Lung (tissue), 12 donors: ENCODE measurements around the gene MPHOSPH9. TPM values are rescaled to one million over a fixed set of nuclear protein-coding genes. Genes with fewer than 3 reads are reported as not detected.

Experiments used
- ATAC-seq: fragments of 200-7000 bp; cut with Tn5 transposase; one replicate; pipeline ENCODE4 v1.9.1; 2020; ENCODE audit warnings: moderate number of reproducible peaks; ENCODE audit not compliant: insufficient read depth, low FRiP score
- DNase-seq, 3 donors: peaks; one replicate each; pipeline ENCODE4 v3.0.0-alpha.2; 2013 to 2017
- H3K27ac ChIP-seq, 2 donors: one replicate each; pipeline ENCODE4 v1.5.1; 2013; ENCODE audit warnings: mild to moderate bottlenecking in 2 of 2, moderate library complexity in 2 of 2, control low read depth in 1 of 2, inconsistent platforms in 1 of 2, low read depth in 1 of 2, low read length in 1 of 2
- H3K27me3 ChIP-seq, 3 donors: one replicate each; pipeline ENCODE4 v1.5.1; 2013; ENCODE audit warnings: low read length in 2 of 3; ENCODE audit not compliant: control insufficient read depth in 3 of 3, insufficient read depth in 3 of 3
- H3K36me3 ChIP-seq, 4 donors: one replicate each; pipeline ENCODE4 v1.5.1; 2013; ENCODE audit warnings: low read length in 4 of 4, mild to moderate bottlenecking in 1 of 4, moderate library complexity in 1 of 4; ENCODE audit not compliant: control insufficient read depth in 4 of 4, insufficient read depth in 4 of 4
- H3K4me1 ChIP-seq, 5 donors: one replicate each; pipeline ENCODE4 v1.5.1; 2013; ENCODE audit warnings: low read length in 5 of 5, mild to moderate bottlenecking in 2 of 5, moderate library complexity in 1 of 5; ENCODE audit not compliant: control insufficient read depth in 5 of 5, insufficient read depth in 5 of 5
- H3K4me3 ChIP-seq: one replicate; pipeline ENCODE4 v1.5.1; 2013; ENCODE audit warnings: mild to moderate bottlenecking, control low read depth, moderate library complexity
- H3K9ac ChIP-seq, 2 donors: one replicate each; pipeline ENCODE4 v1.5.1; 2013; ENCODE audit warnings: low read length in 2 of 2, control low read depth in 1 of 2; ENCODE audit not compliant: insufficient read depth in 1 of 2
- H3K9me3 ChIP-seq, 4 donors: one replicate each; pipeline ENCODE4 v1.5.1; 2013; ENCODE audit warnings: low read length in 3 of 4, mild to moderate bottlenecking in 1 of 4, moderate library complexity in 1 of 4; ENCODE audit not compliant: control insufficient read depth in 4 of 4, insufficient read depth in 3 of 4
- WGBS, 2 donors: extraction: QIAGEN DNeasy Blood & Tissue Kit; methylation state at CpG; one replicate each; pipeline ENCODE4 v1.1.7; 2013; 5-methylcytosine and 5-hydroxymethylcytosine counted together
- polyA plus RNA-seq, 2 donors: library from polyadenylated mRNA; stranded (reverse); fragments of 200-250 nt; gene quantifications; one replicate each; pipeline ENCODE4 v1.2.1, GENCODE V29; 2013
- total RNA-seq, 2 donors: library from RNA; depleted of rRNA in 1 of 2; stranded (reverse); fragments of >200 nt in 1 of 2; gene quantifications; one replicate each; pipeline ENCODE4 v1.2.1, GENCODE V29; 2014 to 2021
- TF ChIP-seq, protein P1 (sequence below): IDR thresholded peaks from 2 replicates; pipeline ENCODE4 v1.5.1; 2012; ENCODE audit warnings: mild to moderate bottlenecking; ENCODE audit errors: control extremely low read depth, extremely low read depth
- donor health status: control.
- donor health status: control.
- donor health status: Bipolar disorder and iron deficiency.
- donor health status: healthy.
- donor health status: DM: yes; HTN: yes; CAD: no.

The MPHOSPH9 gene
- total and polyA plus RNA-seq, 4 donors, result 5.0 to 56.9 (median 12.4) TPM

DNA sequence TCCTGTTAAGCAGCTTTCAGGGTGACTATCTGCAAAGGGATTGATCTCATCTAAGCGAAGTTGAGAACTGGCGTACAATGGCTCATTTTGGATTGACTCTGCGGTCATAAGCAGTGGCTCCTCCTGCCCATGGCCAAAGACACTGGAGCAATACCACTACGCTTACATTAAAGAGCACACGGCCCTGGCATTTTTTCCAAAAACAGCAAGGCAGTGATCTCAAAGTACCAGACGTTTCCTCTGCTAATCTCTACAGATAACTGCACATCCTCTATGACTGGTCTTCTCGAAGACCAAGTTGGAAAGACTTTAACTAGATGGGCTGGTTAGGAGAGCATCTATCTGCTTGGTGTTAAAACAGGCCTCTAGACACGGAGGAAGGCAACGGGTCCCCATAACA is 84.7 kb downstream of the MPHOSPH9 start:
- H3K27ac ChIP-seq, result no peak overlapping the region

GRCh38 chr12:123145211-123145610 is 87.7 kb downstream of the MPHOSPH9 start:
- Histone ChIP-seq H3K4me1 (peaks cover 11 to 25% (median 19%) of the 10 kb centered on the region in 5 donors), H3K27ac (no peak overlapping the region), H3K9me3 (no peaks in the 10 kb centered on the region), H3K9ac (no peak overlapping the region), H3K27me3 (no peaks in the 10 kb centered on the region), H3K4me3 (no peak overlapping the region), H3K36me3 (peaks cover 0 to 2% (median 0%) of the 10 kb centered on the region in 4 donors)
- ATAC-seq (no peak), DNase-seq (no peak)
- WGBS, 2 donors, result 87 to 88% methylated on average over 2 of the region's 2 CpGs
- TF ChIP-seq, protein P1, sequence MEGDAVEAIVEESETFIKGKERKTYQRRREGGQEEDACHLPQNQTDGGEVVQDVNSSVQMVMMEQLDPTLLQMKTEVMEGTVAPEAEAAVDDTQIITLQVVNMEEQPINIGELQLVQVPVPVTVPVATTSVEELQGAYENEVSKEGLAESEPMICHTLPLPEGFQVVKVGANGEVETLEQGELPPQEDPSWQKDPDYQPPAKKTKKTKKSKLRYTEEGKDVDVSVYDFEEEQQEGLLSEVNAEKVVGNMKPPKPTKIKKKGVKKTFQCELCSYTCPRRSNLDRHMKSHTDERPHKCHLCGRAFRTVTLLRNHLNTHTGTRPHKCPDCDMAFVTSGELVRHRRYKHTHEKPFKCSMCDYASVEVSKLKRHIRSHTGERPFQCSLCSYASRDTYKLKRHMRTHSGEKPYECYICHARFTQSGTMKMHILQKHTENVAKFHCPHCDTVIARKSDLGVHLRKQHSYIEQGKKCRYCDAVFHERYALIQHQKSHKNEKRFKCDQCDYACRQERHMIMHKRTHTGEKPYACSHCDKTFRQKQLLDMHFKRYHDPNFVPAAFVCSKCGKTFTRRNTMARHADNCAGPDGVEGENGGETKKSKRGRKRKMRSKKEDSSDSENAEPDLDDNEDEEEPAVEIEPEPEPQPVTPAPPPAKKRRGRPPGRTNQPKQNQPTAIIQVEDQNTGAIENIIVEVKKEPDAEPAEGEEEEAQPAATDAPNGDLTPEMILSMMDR, result no peak

More for the DNA sequence above, 84.7 kb downstream of the MPHOSPH9 start:
- WGBS, 2 donors, result 67 to 81% methylated on average over 9 of the region's 9 CpGs
- ATAC-seq, result no peak
- Histone ChIP-seq H3K4me1 (peaks cover 0 to 18% (median 12%) of the 10 kb centered on the region in 5 donors), H3K4me3 (no peak overlapping the region), H3K9ac (no peak overlapping the region), H3K36me3 (peaks cover 0 to 2% (median 0%) of the 10 kb centered on the region in 4 donors), H3K9me3 (no peaks in the 10 kb centered on the region), H3K27me3 (no peaks in the 10 kb centered on the region)
- TF ChIP-seq, protein P1, result no peak
- DNase-seq, result no peak

DNA sequence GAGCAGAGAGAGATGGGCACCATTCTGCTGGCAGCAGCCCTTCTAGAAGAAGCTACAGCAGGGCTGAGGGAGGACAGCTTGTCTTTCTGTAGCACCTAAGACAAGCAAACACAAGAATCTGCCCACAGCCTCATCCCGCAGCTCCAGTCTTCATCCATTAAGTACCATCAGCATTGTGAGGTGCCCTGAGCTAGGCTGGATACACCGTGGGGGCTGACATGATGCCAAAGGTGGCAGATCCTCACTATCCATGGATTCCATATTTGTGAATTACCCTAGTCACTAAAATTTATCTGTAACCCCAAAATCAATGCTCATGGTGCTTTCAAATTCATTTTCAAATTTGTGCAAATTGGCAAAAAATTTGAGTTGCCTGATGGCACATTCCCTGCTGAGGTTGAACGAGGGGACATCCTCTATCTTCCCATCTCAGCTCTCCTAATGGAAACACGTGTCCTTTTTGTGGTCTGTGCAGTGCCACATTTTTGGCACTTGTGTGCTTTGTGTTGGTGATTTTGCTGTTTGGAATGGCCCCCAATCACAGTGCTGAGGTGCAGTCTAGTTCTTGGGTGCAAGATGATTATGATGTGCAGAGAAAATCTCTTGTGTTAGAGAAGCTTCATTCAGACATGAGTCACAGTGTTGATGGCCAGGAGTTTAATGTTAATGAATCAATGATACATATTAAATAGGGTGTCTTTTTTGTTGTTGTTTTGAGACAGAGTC is 89.0 kb downstream of the MPHOSPH9 start:
- Histone ChIP-seq H3K4me3 (no peak overlapping the region), H3K36me3 (peaks cover 0 to 2% (median 0%) of the 10 kb centered on the region in 4 donors), H3K4me1 (peaks cover 11 to 28% (median 27%) of the 10 kb centered on the region in 5 donors), H3K27ac (peak overlapping the region in 1 of 2 donors; percentile 52), H3K9ac (no peak overlapping the region), H3K9me3 (no peaks in the 10 kb centered on the region), H3K27me3 (no peaks in the 10 kb centered on the region)
- ATAC-seq (no peak), DNase-seq (no peak)
- TF ChIP-seq, protein P1, result no peak
- WGBS, 2 donors, result 78 to 85% methylated on average over 4 of the region's 4 CpGs
